Right lobe of liver (tissue), 6 donors: ENCODE results near the gene SH3BP4. TPM values are rescaled to one million over a fixed set of nuclear protein-coding genes. Genes with fewer than 3 reads are reported as not detected.

Experiments
- ATAC-seq, 4 donors: fragments of 200-7000 bp; cut with Tn5 transposase; one replicate each; pipeline ENCODE4 v1.9.1; 2020; ENCODE audit warnings: mild to moderate bottlenecking in 4 of 4, moderate library complexity in 4 of 4
- DNase-seq, 3 donors: peaks; one replicate each; pipeline ENCODE4 v3.0.0-alpha.2; 2020
- H3K27ac ChIP-seq, 3 donors: fragments of 200-600 bp; one replicate each; pipeline ENCODE4 v1.8.0; 2022
- H3K27me3 ChIP-seq, 2 donors: fragments of 200-600 bp; one replicate each; pipeline ENCODE4 v1.8.0; 2022
- H3K36me3 ChIP-seq, 4 donors: fragments of 200-600 bp; sonication (generic) in 1 of 4; one replicate each; pipeline versions ENCODE4 v1.5.1 to v1.8.0; 2017 to 2022; ENCODE audit warnings: control low read depth in 1 of 4
- H3K4me1 ChIP-seq, 4 donors: fragments of 200-600 bp; sonication (generic) in 1 of 4; one replicate each; pipeline versions ENCODE4 v1.5.1 to v1.8.0; 2017 to 2022; ENCODE audit warnings: control low read depth in 1 of 4
- H3K4me3 ChIP-seq, 3 donors: fragments of 200-600 bp; one replicate each; pipeline ENCODE4 v1.8.0; 2022
- H3K9me3 ChIP-seq, 4 donors: fragments of 200-600 bp; sonication (generic) in 1 of 4; one replicate each; pipeline versions ENCODE4 v1.5.1 to v1.8.0; 2017 to 2022; ENCODE audit warnings: control low read depth in 1 of 4
- CTCF ChIP-seq, 4 donors: fragments of 200-600 bp in 3 of 4; fragments of 450-650 bp in 1 of 4; IDR thresholded peaks; one replicate each; pipeline versions ENCODE4 v1.5.1 to v1.8.0; 2016 to 2022; ENCODE audit warnings: antibody characterized with exemption in 4 of 4, mild to moderate bottlenecking in 2 of 4
- POLR2A ChIP-seq: fragments of 450-650 bp; IDR thresholded peaks from one replicate; pipeline ENCODE4 v1.6.1; 2017; ENCODE audit warnings: antibody characterized with exemption, mild to moderate bottlenecking
- WGBS: methylation state at CpG from one replicate; pipeline ENCODE4 v1.1.6; 2018; ENCODE audit warnings: low coverage, low lambda C conversion rate; ENCODE audit not compliant: insufficient coverage; ENCODE audit errors: missing lambda C conversion rate; 5-methylcytosine and 5-hydroxymethylcytosine counted together
- intact Hi-C, 2 donors: fragments of 100-400 bp; cut with DNase I; formaldehyde crosslinking; loops; one replicate each; pipeline versions ENCODE4 v1.11.2 to v1.14.1; 2022
- total RNA-seq, 6 experiments: library from RNA; depleted of rRNA in 2 of 6; stranded (reverse); fragments of >200 nt in 2 of 6; fragmentation: NEBNext Ultra II Directional in 3 of 6; extraction: Animal tissue kit (Norgen Biotek cat#: 25700) in 3 of 6; gene quantifications; one replicate each; pipeline versions ENCODE4 v1.1.0 to v1.2.4, GENCODE V29; 2016 to 2023
- donor health status: DM: no; HTN: yes; CAD: no.
- donor health status: DM: no; HTN: no; CAD: no.
- donor health status: DM: no; HTN: no; CAD: no.
- donor health status: DM: no; HTN: yes; CAD: no.
- donor health status: DM: no; HTN: yes; CAD: no.

Gene SH3BP4
- total RNA-seq, 6 experiments from 2014 or later = 18.8 to 30.4 (median 26.3) TPM

GRCh38 chr2:234988491-234988890 lies 36.7 kb downstream of the SH3BP4 start:
- Histone ChIP-seq H3K27ac (peak overlapping the region in 2 of 3 donors; percentile 76 to 77), H3K36me3 (no peaks in the 10 kb centered on the region), H3K27me3 (no peaks in the 10 kb centered on the region), H3K4me1 (peaks cover 0 to 18% (median 1%) of the 10 kb centered on the region in 4 donors), H3K4me3 (no peak overlapping the region), H3K9me3 (no peaks in the 10 kb centered on the region)
- intact Hi-C loops = no loop called here
- 95% methylated on average over 6 of the region's 14 CpGs for WGBS
- DNase-seq = no peak
- no peak for ATAC-seq
- no peak for TF ChIP-seq POLR2A
- TF ChIP-seq CTCF (IDR thresholded peaks at IDR 0.05) = no peak

- peaks cover 0 to 20% (median 0%) of the 10 kb centered on the region in 4 donors for H3K4me1 ChIP-seq
- ATAC-seq (peak; percentile 78 to 84 (median 82)), DNase-seq (peak; percentile 88 to 89 (median 88))
- intact Hi-C loops = no loop called here
- no peaks in the 10 kb centered on the region for H3K36me3 ChIP-seq
- peak overlapping the region; percentile 16 to 77 (median 76) for H3K27ac ChIP-seq
- no peaks in the 10 kb centered on the region for H3K9me3 ChIP-seq
- WGBS = 26% methylated on average over 10 of the region's 13 CpGs
- H3K4me3 ChIP-seq = no peak overlapping the region
- H3K27me3 ChIP-seq = no peaks in the 10 kb centered on the region
- TF ChIP-seq POLR2A = no peak
- no peak for TF ChIP-seq CTCF (IDR thresholded peaks at IDR 0.05)
Measured at GRCh38 chr2:234989183-234989701, 37.4 kb downstream of the SH3BP4 start.

- WGBS = 66% methylated on average over 3 of the region's 7 CpGs
- peaks cover 0 to 30% (median 2%) of the 10 kb centered on the region in 4 donors for H3K4me1 ChIP-seq
- H3K27me3 ChIP-seq = no peaks in the 10 kb centered on the region
- peak overlapping the region in 2 of 3 donors; percentile 76 to 77 for H3K27ac ChIP-seq
- no peaks in the 10 kb centered on the region for H3K36me3 ChIP-seq
- H3K4me3 ChIP-seq = no peak overlapping the region
- intact Hi-C loops = no loop called here
- TF ChIP-seq POLR2A = no peak
- no peak for TF ChIP-seq CTCF (IDR thresholded peaks at IDR 0.05)
- H3K9me3 ChIP-seq = no peaks in the 10 kb centered on the region
- ATAC-seq (no peak), DNase-seq (no peak)
Measured at GRCh38 chr2:234990300-234990699, 38.5 kb downstream of the SH3BP4 start.

- WGBS = 77% methylated on average over 4 of the region's 5 CpGs
- H3K4me3 ChIP-seq = no peak overlapping the region
- no peaks in the 10 kb centered on the region for H3K36me3 ChIP-seq
- H3K4me1 ChIP-seq = peaks cover 0 to 40% (median 7%) of the 10 kb centered on the region in 4 donors
- intact Hi-C loops = no loop called here
- TF ChIP-seq CTCF (IDR thresholded peaks at IDR 0.05) = no peak
- DNase-seq (no peak), ATAC-seq (no peak)
- no peaks in the 10 kb centered on the region for H3K27me3 ChIP-seq
- no peaks in the 10 kb centered on the region for H3K9me3 ChIP-seq
- H3K27ac ChIP-seq = no peak overlapping the region
Measured at GRCh38 chr2:234991290-234991689, 39.5 kb downstream of the SH3BP4 start.
